KOPT-K1 (cell line): ENCODE data around the gene SERPING1.
A peak's percentile ranks its signal among the peaks of the same experiment; 100 is the strongest.

Experiments used
- H3K27ac ChIP-seq: fragments of 200-600 bp; sonication (generic); 2 replicates; pipeline ENCODE4 v1.5.1; 2016; ENCODE audit warnings: antibody characterized with exemption, mild to moderate bottlenecking, low read depth, low read length; ENCODE audit not compliant: poor library complexity, severe bottlenecking
- H3K36me3 ChIP-seq: fragments of 200-600 bp; sonication (generic); 2 replicates; pipeline ENCODE4 v1.5.1; 2017; ENCODE audit warnings: antibody characterized with exemption, mild to moderate bottlenecking, low read length, moderate library complexity; ENCODE audit not compliant: insufficient read depth
- H3K9me3 ChIP-seq: fragments of 200-600 bp; sonication (generic); 2 replicates; pipeline ENCODE4 v1.5.1; 2017; ENCODE audit warnings: antibody characterized with exemption, low read length, mild to moderate bottlenecking; ENCODE audit not compliant: insufficient read depth, poor library complexity, severe bottlenecking

SERPING1 gene

DNA sequence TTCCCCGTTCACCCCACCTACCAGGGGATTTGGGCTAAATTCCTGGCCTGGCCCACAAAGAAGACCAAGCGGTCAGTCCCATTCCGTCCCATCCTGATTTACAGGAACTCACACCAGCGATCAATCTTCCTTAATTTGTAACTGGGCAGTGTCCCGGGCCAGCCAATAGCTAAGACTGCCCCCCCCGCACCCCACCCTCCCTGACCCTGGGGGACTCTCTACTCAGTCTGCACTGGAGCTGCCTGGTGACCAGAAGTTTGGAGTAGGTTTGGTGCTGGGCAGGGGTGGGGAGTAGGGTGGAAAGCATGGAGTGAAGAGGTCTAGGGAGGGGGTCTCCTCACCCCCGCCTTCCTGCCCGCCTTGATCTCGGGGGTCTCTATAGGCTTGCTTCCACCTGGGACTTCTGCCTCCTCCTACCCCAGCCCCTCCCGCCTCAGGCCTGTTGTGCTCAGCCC lies at the start of gene SERPING1:
Gene SERPING1 (plus strand): TSS at position 225 of the 455 bp plus-strand sequence. CDS start 586 bp downstream, outside the sequence.
- no peaks in the 10 kb centered on the region for H3K9me3 ChIP-seq
- no peak within 1 kb of the TSS for H3K27ac ChIP-seq
- no peaks in the 10 kb centered on the region for H3K36me3 ChIP-seq

DNA sequence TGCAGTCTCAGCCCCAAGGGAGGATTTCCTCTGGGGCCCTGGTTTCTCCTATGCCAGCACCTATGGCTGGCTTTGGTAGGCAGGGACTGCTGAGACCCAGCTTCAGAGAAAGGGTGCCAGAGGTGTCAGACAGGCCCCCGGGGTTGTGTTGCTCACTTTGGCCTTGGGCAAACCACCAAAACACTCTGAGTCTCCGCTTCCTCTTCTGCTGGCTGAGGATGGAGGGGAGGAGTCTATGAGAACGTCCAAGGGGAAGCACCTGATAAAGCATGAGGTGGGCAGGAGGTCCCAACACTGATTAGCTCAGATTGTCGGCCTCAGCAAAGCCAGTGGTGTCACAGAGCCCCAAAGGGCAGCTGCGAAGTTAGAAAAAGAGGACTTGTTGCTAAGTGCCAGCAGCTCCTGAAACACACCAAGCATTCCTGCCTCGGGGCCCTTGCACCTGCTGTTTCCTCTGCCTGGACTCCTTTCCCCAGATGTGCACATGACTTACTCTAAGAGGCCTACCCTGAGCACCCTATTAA lies 49.6 kb upstream of the SERPING1 start:
- Histone ChIP-seq H3K27ac (no peak overlapping the region), H3K36me3 (peaks cover 71% of the 10 kb centered on the region), H3K9me3 (no peaks in the 10 kb centered on the region)

DNA sequence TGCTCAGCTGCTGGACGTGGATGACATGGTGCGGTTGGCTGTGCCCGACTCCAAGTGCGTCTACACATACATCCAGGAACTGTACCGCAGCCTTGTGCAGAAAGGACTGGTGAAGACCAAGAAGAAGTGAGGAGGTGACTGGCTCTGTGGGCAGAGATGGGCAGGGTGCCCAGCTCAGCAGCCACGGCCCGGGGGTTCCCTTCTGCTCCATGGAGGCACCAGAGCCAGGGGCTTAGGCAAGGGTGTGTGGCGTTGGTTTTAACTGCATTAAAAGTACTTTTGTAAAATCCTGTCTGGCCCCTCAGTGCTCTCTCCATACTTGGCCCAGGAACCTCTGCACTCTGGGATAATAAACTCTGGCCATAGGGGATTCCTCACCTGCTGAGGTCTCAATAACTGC lies 47.5 kb upstream of the SERPING1 start:
- peaks cover 85% of the 10 kb centered on the region for H3K36me3 ChIP-seq
- H3K9me3 ChIP-seq: no peaks in the 10 kb centered on the region
- H3K27ac ChIP-seq: no peak overlapping the region

DNA sequence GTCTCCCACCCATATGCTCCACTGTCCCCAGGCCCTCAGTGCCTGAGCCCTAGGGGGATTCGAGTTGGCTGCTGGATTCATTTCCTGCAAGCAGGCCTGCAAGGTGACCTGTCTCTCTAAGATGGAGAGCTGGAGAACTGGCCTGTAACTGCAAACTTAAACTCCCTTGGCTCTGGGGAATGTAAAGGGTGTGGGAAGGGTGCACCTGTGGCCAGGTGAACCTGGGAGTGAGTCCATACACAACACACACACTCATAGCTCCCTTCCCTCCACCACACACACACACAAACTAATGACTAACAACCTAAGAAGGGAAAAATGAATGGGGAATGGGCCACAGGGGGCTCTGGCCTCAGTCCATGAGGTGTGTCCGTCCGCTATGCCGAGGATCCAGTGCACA lies 45.5 kb upstream of the SERPING1 start:
- no peaks in the 10 kb centered on the region for H3K9me3 ChIP-seq
- no peak overlapping the region for H3K27ac ChIP-seq
- H3K36me3 ChIP-seq: peaks cover 95% of the 10 kb centered on the region

DNA sequence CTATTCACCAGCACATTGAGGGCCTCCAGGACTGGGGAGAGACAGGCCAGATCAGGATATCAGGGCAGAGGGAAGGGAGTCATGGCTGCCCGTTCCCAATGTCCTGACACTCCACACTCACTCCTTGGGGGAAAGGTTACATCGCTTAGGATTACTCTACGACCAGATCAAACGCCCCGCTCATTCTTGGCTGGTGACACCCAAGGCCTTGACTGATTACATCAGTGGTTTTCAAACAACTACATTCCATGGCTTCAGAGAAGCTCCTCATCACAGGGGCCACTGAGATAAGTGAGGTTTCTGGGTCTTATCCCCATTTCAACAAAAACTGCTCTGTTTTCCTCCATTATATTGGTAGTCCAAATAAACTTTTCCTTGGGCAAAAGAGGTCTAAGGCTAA lies 45.0 kb upstream of the SERPING1 start:
- no peaks in the 10 kb centered on the region for H3K9me3 ChIP-seq
- no peak overlapping the region for H3K27ac ChIP-seq
- peaks cover 95% of the 10 kb centered on the region for H3K36me3 ChIP-seq

DNA sequence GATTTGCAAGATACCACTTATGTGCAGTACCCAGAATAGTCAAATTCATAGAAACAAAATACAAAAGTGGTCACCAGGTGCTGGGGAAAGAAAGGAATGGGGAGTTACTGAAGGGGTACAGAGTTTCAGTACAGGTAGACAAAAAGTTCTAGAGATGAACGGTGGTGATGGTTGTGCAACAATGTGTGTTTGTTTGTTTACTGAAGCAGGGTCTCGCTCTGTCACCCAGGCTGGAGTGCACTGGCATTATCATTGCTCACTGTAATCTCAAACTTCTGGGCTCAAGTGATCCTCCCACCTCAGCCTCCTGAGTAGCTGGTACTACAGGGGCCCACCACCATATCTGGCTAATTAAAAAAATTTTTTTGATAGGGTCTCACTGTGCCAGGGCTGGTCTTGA lies 42.1 kb upstream of the SERPING1 start:
- H3K36me3 ChIP-seq: peaks cover 100% of the 10 kb centered on the region
- H3K9me3 ChIP-seq: no peaks in the 10 kb centered on the region
- no peak overlapping the region for H3K27ac ChIP-seq

DNA sequence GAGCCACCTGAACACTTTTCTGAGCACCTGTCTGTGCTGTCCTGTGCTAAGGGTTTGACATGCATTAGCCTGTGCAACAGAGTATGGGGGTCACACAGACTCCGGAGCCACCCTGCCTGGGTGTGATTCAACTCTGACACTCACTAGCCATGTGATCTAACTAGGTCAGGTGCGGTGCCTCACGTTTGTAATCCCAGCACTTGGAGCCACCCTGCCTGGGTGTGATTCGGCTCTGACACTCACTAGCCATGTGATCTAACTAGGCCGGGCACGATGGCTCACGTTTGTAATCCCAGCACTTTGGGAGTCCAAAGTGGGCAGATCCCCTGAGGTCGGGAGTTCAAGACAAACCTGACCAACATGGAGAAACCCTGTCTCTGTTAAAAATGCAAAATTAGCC lies 41.4 kb upstream of the SERPING1 start:
- H3K27ac ChIP-seq: no peak overlapping the region
- peaks cover 98% of the 10 kb centered on the region for H3K36me3 ChIP-seq
- no peaks in the 10 kb centered on the region for H3K9me3 ChIP-seq

DNA sequence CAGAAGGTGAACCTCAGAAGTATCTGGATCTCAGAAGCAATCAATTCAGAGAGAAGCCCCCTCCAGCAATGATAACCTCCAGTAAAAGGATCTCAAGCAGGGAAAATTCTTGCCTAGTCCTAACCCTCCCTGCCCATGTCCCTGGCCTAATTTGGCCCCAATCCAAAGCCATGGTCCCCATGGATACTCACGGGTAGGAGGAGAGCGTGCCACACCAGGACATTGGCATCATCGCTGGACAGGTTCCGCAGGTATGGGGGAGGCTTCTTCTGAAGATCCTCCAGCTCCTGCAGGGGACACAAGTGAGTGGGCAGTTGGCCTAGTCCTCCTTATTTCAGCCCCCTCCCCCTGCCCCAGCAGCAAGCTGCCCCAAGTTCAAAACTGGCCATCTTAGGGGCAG lies 37.3 kb upstream of the SERPING1 start:
- H3K27ac ChIP-seq: no peak overlapping the region
- no peaks in the 10 kb centered on the region for H3K9me3 ChIP-seq
- peaks cover 86% of the 10 kb centered on the region for H3K36me3 ChIP-seq

DNA sequence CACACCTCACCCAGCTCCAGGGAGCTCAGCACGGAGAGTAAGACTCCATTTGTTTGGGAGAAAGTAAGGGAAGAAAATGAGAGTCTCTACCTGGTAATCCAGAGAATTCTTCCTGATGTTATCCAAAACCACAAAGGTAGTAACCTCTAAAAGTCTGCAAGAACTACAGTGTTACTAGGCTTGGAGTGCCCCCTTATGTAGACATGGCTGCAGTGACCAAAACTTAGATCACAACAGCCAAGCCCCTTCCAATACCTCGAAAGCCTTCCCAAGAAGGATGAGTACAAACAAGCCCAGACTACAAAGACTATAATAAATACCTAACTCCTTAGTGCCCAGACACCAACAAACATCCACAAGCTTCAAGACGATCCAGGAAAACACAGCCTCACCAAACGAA lies 34.9 kb upstream of the SERPING1 start:
- Histone ChIP-seq H3K9me3 (no peaks in the 10 kb centered on the region), H3K36me3 (peaks cover 61% of the 10 kb centered on the region), H3K27ac (no peak overlapping the region)

DNA sequence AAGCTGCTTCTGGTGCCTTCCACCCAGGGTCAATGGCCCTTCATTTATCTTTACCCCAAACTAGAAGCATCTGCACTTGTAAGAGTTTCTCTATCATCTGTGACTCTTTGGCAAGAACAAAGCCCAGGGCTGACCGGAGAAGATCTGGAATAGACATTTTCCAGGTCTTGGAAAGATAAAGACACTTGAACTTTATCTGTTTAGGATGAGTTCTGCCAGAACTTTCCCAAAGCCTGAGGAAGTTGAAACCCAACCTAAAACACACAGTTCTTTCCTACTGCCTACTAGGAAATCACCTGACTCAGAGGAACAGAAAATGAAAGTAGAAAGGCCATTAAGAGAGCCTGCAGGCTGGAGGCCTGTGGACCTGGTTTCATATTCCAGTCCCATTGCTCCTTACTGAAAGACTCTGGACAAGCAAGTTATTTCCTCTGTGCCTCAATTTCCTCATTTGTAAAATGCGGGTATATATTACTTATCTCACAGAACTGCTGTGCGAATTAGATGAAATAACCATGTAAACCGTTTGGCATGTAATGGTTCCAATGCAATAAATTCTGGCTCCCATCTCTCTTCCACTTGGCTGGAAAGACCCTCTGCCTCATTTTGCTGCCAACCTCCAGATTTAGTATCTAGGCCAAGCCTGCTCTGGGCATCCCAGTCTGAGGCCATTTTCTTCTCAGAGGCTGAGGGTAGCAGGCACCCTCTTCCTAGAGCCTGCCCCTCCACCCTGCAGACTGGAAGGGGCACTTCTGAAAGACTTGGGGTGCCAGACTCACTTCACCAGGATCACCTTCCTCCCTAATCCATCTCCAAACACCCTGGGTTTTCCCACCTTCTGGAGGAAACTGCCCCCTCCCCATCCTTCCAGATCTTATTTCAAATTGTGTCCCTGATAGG lies 31.2 kb upstream of the SERPING1 start:
- no peaks in the 10 kb centered on the region for H3K9me3 ChIP-seq
- H3K27ac ChIP-seq: peak overlapping the region; percentile 96
- H3K36me3 ChIP-seq: peaks cover 27% of the 10 kb centered on the region

DNA sequence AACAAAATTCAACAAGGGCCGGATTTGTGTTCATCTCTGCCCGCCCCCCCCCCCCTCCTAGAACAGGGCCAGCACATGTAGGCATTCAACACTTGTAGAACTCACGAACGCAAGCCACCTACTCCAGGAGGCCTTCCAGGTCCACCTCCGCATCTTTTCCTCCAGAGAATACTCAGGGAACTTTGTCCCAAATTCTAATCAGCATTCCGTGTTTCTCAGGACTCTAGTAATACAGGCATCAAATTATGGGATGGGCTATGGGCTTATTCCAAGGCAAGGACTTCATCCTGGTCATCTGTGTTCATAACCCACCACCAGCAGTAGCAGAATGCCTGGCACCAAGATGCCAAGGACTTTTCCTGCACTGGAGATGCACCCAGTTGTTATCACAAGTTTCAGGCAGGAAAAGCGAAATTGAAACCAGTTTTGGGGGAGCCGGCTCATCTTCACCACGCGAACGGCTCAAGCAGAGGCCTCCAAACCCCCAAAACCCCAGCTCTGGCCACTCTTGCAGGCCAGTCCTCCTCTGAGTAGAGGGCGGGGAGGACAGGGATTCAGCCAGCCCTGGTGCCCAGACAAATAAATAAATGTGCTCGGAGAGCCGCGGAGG lies 30.5 kb upstream of the SERPING1 start:
- no peaks in the 10 kb centered on the region for H3K9me3 ChIP-seq
- peaks cover 20% of the 10 kb centered on the region for H3K36me3 ChIP-seq
- peak overlapping the region; percentile 96 for H3K27ac ChIP-seq

DNA sequence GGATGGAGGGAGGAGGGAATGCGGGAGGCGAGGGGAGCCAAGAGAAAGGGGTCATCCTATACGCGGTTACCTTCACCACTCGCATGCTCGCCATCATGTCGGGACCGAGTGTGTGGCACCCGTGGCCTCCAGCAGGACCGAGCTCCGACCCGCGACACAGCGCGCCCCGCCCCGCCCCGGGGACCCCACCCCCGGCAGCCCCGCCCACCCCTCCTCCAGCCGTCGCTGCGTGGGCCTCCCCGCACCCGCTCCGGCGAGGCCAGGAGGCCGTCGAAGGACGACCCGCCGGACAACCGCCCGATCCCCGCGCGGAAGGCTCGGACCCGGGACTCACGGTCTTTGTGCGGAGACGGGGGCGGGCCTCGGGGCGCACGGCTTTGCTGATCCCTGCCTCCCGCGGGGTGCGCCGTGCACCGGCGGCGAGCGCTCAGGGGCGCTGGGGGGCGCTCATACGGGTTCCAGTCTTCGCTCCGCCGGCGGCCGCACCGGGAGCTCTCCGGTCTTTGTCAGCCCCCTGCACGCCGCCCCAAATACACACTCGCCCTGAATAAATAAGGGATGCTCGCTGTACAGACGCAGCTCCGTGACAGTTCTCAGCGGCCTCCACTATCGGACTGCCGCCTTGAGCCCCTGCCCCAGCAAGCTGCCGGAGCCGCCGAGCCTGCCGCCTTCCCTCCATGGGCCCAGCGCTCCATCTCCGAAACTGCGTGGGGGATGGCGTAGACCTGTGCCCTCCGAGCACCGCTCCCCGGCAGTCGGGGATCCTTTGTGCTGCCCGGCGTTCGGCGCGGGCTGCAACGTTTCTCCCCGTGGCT lies 29.8 kb upstream of the SERPING1 start, which contains the start of gene UBE2L6:
Gene UBE2L6 (minus strand): TSS at position 158 of the 815 bp plus-strand sequence. CDS start 61 bp downstream, at position 97.
- H3K36me3 ChIP-seq: peaks cover 13% of the 10 kb centered on the region
- peak within 1 kb of the TSS; percentile 96 for H3K27ac ChIP-seq
- no peaks in the 10 kb centered on the region for H3K9me3 ChIP-seq

DNA sequence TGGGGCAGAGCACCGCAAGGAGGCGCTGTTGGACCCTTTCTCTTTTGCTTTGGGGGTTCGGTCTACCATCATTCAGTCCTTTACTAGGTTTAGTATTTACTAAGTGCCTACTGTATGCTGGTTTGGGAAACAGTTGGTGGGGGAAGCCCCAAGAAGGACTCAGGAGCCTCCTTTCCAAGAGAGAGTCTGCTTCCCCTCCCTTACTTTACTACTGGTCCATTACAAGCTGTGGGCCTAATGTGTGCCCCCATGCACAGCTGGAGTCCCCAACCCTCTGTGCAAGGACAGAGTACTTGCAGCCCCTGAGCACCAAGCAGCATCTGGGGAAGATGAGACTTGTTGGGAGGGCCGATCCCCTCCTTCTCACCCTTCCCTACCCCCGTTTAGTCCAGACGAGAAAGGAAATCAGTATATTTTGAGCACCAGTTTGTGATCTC lies 29.1 kb upstream of the SERPING1 start:
- Histone ChIP-seq H3K9me3 (no peaks in the 10 kb centered on the region), H3K36me3 (peaks cover 11% of the 10 kb centered on the region), H3K27ac (peak overlapping the region; percentile 96)

DNA sequence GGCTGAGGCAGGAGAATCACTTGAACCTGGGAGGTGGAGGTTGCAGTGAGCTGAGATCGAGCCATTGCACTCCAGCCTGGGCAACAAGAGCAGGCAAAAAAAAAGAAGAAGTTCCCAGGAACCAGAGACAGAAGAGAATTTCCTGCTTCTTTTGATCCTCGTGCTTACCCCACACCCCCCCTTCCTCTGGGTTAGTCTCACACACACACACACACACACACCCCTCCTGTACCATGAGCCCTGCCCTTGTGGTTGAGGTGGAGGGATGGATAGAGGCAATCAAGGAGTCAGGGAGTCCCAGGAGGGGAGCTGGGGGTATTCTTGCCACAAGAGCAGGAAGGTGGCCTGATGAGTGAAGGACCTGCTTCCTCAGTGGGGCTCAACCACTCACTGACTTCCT lies 25.9 kb upstream of the SERPING1 start:
- Histone ChIP-seq H3K36me3 (no peaks in the 10 kb centered on the region), H3K9me3 (no peaks in the 10 kb centered on the region), H3K27ac (peak overlapping the region; percentile 48)

DNA sequence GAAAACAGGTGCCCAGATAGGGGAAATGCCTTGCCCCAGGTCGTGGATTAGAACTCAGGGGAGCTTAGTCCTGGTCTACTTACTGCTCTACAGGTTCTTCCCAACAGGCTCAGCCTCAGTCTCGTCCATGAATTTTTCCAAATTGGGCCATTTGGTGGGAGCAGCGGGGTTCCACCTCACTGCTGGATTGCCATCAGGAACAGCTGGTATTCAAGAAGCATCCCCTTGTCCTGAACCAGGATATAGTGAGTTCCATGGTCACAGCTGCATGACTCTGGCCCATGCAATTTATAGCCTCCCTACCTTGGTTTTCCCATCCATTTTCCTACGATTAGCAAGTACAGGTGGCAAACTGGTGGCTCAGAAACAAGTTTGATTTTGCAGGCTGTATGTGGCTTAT lies 23.4 kb upstream of the SERPING1 start:
- H3K36me3 ChIP-seq: no peaks in the 10 kb centered on the region
- H3K9me3 ChIP-seq: no peaks in the 10 kb centered on the region
- H3K27ac ChIP-seq: no peak overlapping the region
